ENCODE measurements around the gene TIMM44. TPM values are rescaled to one million over a fixed set of nuclear protein-coding genes. Genes with fewer than 3 reads are reported as not detected.

The TIMM44 gene
- total RNA-seq, 1 donor from 2014 or later, result 39.0 TPM

GRCh38 chr19:7879111-7879807 lies 64.2 kb downstream of the TIMM44 start:
- no peak for TF ChIP-seq CTCF (conservative IDR thresholded peaks at IDR 0.05; ENCODE audit: low read depth, low read length)
- H3K4me3 ChIP-seq (ENCODE audit: low read depth, low read length), result no peak overlapping the region
- no peak for DNase-seq (ENCODE audit: low read depth)

DNA sequence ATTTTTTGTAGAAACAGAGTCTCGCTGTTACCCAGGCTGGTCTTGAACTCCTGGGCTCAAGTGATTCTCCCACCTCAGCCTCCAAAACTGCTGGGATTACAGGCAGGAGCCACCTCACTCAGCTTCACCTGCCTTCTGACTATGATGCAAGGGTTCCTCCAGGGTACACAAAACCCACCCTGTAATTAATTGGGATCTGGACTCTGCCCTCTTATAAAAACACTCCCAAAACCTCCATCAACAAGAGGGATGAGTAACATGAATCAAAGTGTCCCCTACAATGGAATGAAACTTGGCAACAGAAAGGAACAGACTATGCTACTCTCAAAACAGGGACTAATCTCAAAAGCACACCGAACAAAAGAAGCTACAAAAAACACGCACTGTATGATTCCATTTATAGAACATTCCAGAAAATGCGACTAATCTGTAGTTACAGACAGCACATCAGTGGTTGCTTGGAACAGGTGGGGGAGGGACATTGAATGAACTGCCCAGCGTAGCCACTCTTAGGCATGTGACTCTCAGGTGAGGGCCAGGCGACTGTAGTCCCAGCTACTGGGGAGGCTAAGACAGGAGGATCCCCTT lies 66.1 kb downstream of the TIMM44 start:
- no peak for TF ChIP-seq CTCF (conservative IDR thresholded peaks at IDR 0.05; ENCODE audit: low read depth, low read length)
- DNase-seq (ENCODE audit: low read depth), result no peak
- H3K4me3 ChIP-seq (ENCODE audit: low read depth, low read length), result no peak overlapping the region

Other genes starting within 250 kb of the TIMM44 start
- gene FCER2, start 241.5 kb downstream of the TIMM44 start, total RNA-seq, result not detected in 2 replicates
- gene CLEC4G, start 211.6 kb downstream of the TIMM44 start, total RNA-seq, result not detected in 2 replicates
- 0.12 TPM in 1 of 2 replicates, not detected in the other for gene CD209, start 196.1 kb downstream of the TIMM44 start, total RNA-seq
- gene CLEC4M, start 180.4 kb downstream of the TIMM44 start, total RNA-seq, result not detected in 2 replicates
- gene EVI5L, start 113.4 kb downstream of the TIMM44 start, total RNA-seq, result 6.1 and 9.3 TPM in 2 replicates
- gene PRR36, start 69.3 kb downstream of the TIMM44 start, total RNA-seq, result 0.72 and 0.81 TPM in 2 replicates
- 11.9 and 18.9 TPM in 2 replicates for gene LRRC8E, start 55.2 kb downstream of the TIMM44 start, total RNA-seq
- gene MAP2K7, start 39.8 kb downstream of the TIMM44 start, total RNA-seq, result 7.6 and 14.6 TPM in 2 replicates
- 1.6 and 16.8 TPM in 2 replicates for gene TGFBR3L, start 28.8 kb downstream of the TIMM44 start, total RNA-seq
- gene SNAPC2, start 23.3 kb downstream of the TIMM44 start, total RNA-seq, result 29.1 and 34.2 TPM in 2 replicates
- gene CTXN1, start 17.5 kb downstream of the TIMM44 start, total RNA-seq, result 12.4 and 42.8 TPM in 2 replicates
- gene ELAVL1, start 62.0 kb upstream of the TIMM44 start, total RNA-seq, result 28.6 and 69.6 TPM in 2 replicates
- gene CCL25, start 109.1 kb upstream of the TIMM44 start, total RNA-seq, result not detected in 2 replicates
- 0.06 TPM in 1 of 2 replicates, not detected in the other for gene FBN3, start 205.9 kb upstream of the TIMM44 start, total RNA-seq